GM19467 (cell line): ENCODE data around the gene ENTHD1.
"Not testable (repeated sequence)": the region's sequence is repeated elsewhere in the genome, so short reads cannot be mapped to it uniquely, and the experiment has no call there.

Experiments
- ATAC-seq: cut with Tn5 transposase; IDR thresholded peaks from one replicate; pipeline ENCODE4 v1.9.1; 2021; ENCODE audit warnings: mild to moderate bottlenecking, moderate library complexity; ENCODE audit not compliant: unreplicated experiment

The ENTHD1 gene

DNA sequence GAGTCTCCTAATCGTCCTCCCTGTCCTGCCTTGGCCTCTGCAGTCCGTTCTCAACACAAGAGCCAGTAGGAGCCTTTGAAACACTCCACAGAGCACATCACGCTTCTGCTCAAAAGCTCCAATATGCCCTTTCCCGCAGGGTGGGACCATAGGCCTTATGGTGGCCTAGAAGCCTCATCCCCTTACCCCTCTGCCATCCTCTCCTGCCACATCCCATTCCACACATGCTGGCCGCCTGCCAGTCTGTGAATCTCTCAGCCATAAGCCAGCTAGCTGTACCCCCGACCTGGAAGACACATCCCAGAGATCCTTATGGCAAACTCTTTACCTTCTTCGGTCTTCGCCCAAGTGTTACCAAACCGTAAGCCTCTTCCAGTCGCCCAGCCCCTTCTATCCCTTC lies 157.8 kb downstream of the ENTHD1 start:
- no peak for ATAC-seq

GRCh38 chr22:39734866-39735265 lies 158.7 kb downstream of the ENTHD1 start:
- no peak for ATAC-seq

DNA sequence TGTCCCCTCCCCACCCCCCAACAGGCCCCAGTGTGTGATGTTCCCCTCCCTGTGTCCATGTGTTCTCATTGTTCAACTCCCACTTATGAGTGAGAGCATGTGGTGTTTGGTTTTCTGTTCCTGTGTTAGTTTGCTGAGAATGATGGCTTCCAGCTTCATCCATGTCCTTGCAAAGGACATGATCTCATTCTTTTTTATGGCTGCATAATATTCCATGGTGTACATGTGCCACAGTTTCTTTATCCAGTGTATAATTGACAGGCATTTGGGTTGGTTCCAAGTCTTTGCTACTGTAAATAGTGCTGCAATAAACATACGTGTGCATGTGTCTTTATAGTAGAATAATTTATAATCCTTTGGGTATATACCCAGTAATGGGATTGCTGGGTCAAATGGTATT lies 159.5 kb downstream of the ENTHD1 start:
- ATAC-seq = not testable (repeated sequence)

GRCh38 chr22:39733191-39733590 lies 160.4 kb downstream of the ENTHD1 start:
- no peak for ATAC-seq

- no peak for ATAC-seq
These were observed 160.9 kb downstream of the ENTHD1 start for GRCh38 chr22:39732625-39733024.

DNA sequence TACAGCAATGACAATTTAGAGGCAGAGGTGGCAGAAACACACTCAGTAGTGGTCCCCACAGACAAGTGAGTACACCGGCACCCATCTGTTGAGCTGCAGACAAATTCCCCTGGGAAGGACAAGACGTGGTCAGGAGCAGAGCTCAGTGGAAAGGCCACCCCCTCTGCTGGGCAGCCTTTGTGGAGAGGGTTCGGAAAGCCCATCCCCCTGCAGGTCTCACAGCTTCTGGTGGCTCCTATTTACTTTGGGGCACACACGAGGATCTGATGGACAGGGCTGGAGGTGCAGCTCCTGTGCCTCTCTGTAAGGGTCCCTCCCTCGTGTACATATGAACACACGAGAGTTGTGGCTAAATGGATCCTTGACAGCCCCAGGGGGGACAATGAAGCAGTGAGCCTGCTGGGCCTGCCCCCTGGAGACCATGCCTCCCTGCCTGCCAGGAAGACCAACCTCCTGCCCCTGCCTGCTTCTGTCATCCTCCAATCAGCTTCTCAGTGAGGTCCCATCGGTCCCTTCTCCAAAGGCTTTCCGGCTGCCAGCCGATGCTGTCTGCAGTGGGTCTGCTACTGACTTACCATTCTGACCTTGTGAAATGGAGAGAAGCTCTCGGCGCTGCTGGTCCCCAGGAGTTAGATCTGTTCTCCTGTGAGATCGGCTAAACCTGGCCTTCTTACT lies 161.5 kb downstream of the ENTHD1 start:
- no peak for ATAC-seq

- no peak for ATAC-seq
These were observed 162.1 kb downstream of the ENTHD1 start for GRCh38 chr22:39731481-39731880.

GRCh38 chr22:39729141-39729934 lies 164.2 kb downstream of the ENTHD1 start:
- no peak for ATAC-seq

- no peak for ATAC-seq
These were observed 165.2 kb downstream of the ENTHD1 start for GRCh38 chr22:39728236-39728860.

DNA sequence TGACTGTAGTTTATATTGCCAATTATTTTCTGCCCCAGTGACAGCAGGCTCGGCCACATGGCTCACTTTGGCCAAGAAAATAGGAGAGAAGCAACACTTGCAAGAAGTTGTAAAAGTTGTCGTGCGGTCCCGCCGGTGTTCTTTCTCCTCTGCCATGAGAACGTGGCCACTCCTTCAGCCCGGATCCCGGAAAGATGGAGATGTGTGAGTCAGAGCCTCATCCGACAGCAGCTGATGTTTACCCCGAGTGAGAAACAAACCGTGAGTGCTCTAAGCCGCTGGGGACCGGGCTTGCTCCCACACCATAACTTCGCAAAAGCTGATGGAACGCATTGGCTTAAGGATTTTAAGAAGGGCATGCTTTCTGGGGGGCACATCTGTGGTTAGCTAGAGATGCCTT lies 166.0 kb downstream of the ENTHD1 start:
- no peak for ATAC-seq

GRCh38 chr22:39725351-39726035 lies 168.1 kb downstream of the ENTHD1 start:
- ATAC-seq = no peak

DNA sequence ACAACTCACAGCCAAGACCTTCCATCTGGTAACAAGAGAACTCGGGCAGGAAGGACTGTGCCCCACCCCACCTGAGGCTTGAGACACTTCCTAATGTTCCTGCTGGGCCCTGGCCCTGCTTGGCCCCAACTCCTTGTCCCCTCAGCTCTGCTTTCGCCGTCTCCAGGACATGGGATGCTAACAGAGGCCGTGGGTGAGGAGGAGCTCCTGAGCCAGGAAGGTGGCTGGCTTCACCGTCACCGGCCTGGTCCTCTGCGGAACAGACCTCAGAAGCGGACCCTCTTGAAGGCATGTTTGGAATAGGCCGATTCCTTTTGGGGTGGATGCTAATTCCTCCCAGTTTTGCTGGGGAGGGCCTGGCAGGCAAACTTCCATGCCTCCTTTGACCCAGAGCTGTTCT lies 168.7 kb downstream of the ENTHD1 start:
- no peak for ATAC-seq

DNA sequence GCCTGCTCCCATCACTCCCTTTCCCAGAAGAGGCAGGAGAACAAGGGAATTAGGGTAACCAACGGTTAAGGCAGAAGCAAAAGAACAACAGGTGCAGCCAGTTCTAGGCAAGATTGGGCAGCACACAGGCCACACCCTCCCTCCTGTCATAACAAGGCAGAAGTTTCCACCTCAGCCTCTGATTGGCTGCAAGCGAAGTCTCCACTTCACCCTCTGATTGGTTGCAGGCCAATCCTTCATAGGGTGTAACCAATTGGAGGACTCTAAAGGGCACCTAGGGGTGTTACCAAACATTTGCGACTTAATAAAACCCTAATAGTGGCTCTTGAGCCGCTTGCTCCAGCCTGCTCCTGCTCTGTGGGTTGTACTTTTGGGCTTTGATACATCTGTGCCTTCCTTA lies 169.2 kb downstream of the ENTHD1 start:
- ATAC-seq = no peak

DNA sequence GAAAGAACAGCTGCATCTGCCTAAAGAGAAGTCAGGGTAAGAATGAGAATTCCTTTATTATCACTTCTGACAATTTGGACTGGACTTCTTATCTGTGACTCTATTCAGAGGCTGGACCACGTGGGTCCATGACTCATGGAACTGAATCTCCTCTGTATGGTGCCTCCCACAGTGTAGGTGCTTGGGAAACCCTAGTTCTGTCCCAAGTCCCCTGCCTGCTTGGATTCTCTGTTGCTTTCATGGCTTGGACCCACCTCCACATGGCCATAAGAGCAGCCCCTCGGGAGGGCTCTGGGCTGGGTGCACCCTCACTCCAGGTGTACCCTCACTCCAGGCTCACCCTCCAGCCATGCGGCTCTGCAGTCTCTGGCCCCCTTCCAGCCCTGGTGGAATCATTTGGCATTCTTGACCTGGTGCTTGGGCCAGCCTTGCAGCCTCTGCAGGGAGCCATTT lies 169.6 kb downstream of the ENTHD1 start:
- no peak for ATAC-seq

DNA sequence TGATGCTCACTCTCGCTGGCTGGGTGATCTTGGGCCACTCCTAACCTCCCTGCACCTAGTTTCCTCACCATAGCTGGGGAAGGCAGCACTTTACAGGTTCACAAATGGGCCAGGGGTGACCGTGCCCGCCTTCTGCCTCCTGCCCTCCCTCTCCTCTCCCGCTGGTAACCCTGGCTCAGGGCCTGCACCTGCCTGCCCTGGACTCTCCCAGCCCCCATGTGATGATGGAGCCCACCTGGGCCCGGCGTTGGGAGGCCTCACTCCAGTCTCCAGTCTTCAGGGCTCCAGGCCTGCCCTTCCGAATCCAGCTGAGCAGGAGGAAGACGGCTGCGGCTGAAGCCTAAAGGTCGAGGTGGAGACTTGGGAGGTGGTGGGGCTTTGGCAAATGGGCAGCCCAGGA lies 170.1 kb downstream of the ENTHD1 start:
- no peak for ATAC-seq

GRCh38 chr22:39722501-39722900 lies 171.1 kb downstream of the ENTHD1 start:
- no peak for ATAC-seq

GRCh38 chr22:39722032-39722325 lies 171.6 kb downstream of the ENTHD1 start:
- no peak for ATAC-seq

GRCh38 chr22:39721206-39722031 lies 172.1 kb downstream of the ENTHD1 start:
- ATAC-seq = no peak

GRCh38 chr22:39719559-39720450 lies 173.8 kb downstream of the ENTHD1 start:
- ATAC-seq = no peak
